Neural cell (in vitro differentiated cells): Measurements from ENCODE around the gene EXD3. TPM values are rescaled to one million over a fixed set of nuclear protein-coding genes. Genes with fewer than 3 reads are reported as not detected.

ENCODE experiments used
- H2AFZ ChIP-seq: fragments of 200-600, 300-800 bp; sonication (generic), shearing (Covaris generic); 2 replicates; pipeline ENCODE4 v1.6.0; 2014; ENCODE audit warnings: low read depth, mild to moderate bottlenecking, antibody characterized with exemption, low read length, moderate library complexity
- H3F3A ChIP-seq: fragments of 200-600 bp; shearing (Covaris generic); 2 replicates; pipeline ENCODE4 v1.6.1; 2016; ENCODE audit warnings: mild to moderate bottlenecking, moderate library complexity, mixed read lengths, antibody characterized with exemption, low read length; ENCODE audit not compliant: insufficient read depth, poor library complexity, severe bottlenecking
- H3K27ac ChIP-seq: fragments of 200-600, 300-800 bp; sonication (generic), shearing (Covaris generic); 2 replicates; pipeline ENCODE4 v1.5.1; 2014; ENCODE audit warnings: mild to moderate bottlenecking, low read length, moderate library complexity
- H3K27me3 ChIP-seq: fragments of 300-800, 200-600 bp; sonication (generic), shearing (Covaris generic); 2 replicates; pipeline ENCODE4 v1.6.0; 2014; ENCODE audit warnings: mild to moderate bottlenecking, low read depth, low read length, moderate library complexity; ENCODE audit not compliant: insufficient read depth
- H3K36me3 ChIP-seq: fragments of 300-800, 200-600 bp; sonication (generic), shearing (Covaris generic); 2 replicates; pipeline ENCODE4 v1.5.1; 2014; ENCODE audit warnings: mild to moderate bottlenecking, antibody characterized with exemption, low read length, moderate library complexity; ENCODE audit not compliant: insufficient read depth
- H3K4me2 ChIP-seq: fragments of 300-800, 200-600 bp; sonication (generic), shearing (Covaris generic); 2 replicates; pipeline ENCODE4 v1.6.0; 2014; ENCODE audit warnings: mild to moderate bottlenecking, low read length
- H3K4me3 ChIP-seq: fragments of 300-800, 200-600 bp; sonication (generic), shearing (Covaris generic); 2 replicates; pipeline ENCODE4 v1.5.1; 2014; ENCODE audit warnings: mild to moderate bottlenecking, low read length, moderate library complexity
- H3K79me2 ChIP-seq: fragments of 200-600 bp; shearing (Covaris generic); replicated peaks from 2 replicates; pipeline ENCODE4 v1.6.0; 2014; ENCODE audit warnings: mild to moderate bottlenecking, low read length, moderate library complexity; ENCODE audit not compliant: insufficient read depth
- H3K9ac ChIP-seq: fragments of 300-800, 200-600 bp; sonication (generic), shearing (Covaris generic); 2 replicates; pipeline ENCODE4 v1.6.1; 2016; ENCODE audit warnings: mild to moderate bottlenecking, low read length, mixed read lengths
- H3K9me2 ChIP-seq: fragments of 200-600 bp; shearing (Covaris generic); 2 replicates; pipeline ENCODE4 v1.6.1; 2016; ENCODE audit warnings: mild to moderate bottlenecking, low read length, mixed read lengths; ENCODE audit not compliant: insufficient read depth
- H3K9me3 ChIP-seq: fragments of 200-600, 300-800 bp; sonication (generic), shearing (Covaris generic); 2 replicates; pipeline ENCODE4 v1.6.1; 2016; ENCODE audit warnings: mild to moderate bottlenecking, mixed run types, low read length, moderate library complexity, mixed read lengths
- H4K20me1 ChIP-seq: fragments of 200-600 bp; shearing (Covaris generic); 2 replicates; pipeline ENCODE4 v1.6.1; 2016; ENCODE audit warnings: mild to moderate bottlenecking, mixed run types; ENCODE audit not compliant: insufficient read depth
- EP300 ChIP-seq: fragments of 450-650 bp; conservative IDR thresholded peaks from 2 replicates; pipeline ENCODE4 v1.6.1; 2014; ENCODE audit warnings: antibody characterized with exemption, mild to moderate bottlenecking, moderate library complexity; ENCODE audit not compliant: poor library complexity, severe bottlenecking
- EZH2 ChIP-seq: fragments of 200-600, 300-800 bp; shearing (Covaris generic), sonication (generic); IDR thresholded peaks from 2 replicates; pipeline ENCODE4 v1.6.1; 2014; ENCODE audit warnings: antibody characterized with exemption, low read length, borderline replicate concordance, mild to moderate bottlenecking; ENCODE audit not compliant: insufficient read depth, poor library complexity, severe bottlenecking
- MXI1 ChIP-seq: fragments of 450-650 bp; conservative IDR thresholded peaks from 2 replicates; pipeline ENCODE4 v1.6.1; 2014; ENCODE audit warnings: antibody characterized with exemption, mild to moderate bottlenecking; ENCODE audit not compliant: poor library complexity, severe bottlenecking
- POLR2AphosphoS5 ChIP-seq: IDR thresholded peaks from 2 replicates; pipeline ENCODE4 v1.6.1; 2012
- RAD21 ChIP-seq: fragments of 450-650 bp; conservative IDR thresholded peaks from 2 replicates; pipeline ENCODE4 v1.6.1; 2014; ENCODE audit warnings: antibody characterized with exemption, mild to moderate bottlenecking, moderate library complexity
- SMC3 ChIP-seq: fragments of 450-650 bp; conservative IDR thresholded peaks from 2 replicates; pipeline ENCODE4 v1.6.1; 2014; ENCODE audit warnings: antibody characterized with exemption, mild to moderate bottlenecking, moderate library complexity; ENCODE audit not compliant: poor library complexity
- TAF1 ChIP-seq: IDR thresholded peaks from 2 replicates; pipeline ENCODE4 v1.6.1; 2012; ENCODE audit warnings: low read depth
- polyA plus RNA-seq: library from polyadenylated mRNA; depleted of rRNA; stranded (reverse); fragments of >200 nt; gene quantifications from 2 replicates; pipeline ENCODE4 v1.2.3, GENCODE V29; 2014
- TF ChIP-seq, protein P1 (sequence below): fragments of 450-650 bp; IDR thresholded peaks from 2 replicates; pipeline ENCODE4 v1.5.1; 2014; ENCODE audit warnings: antibody characterized with exemption, mild to moderate bottlenecking, moderate library complexity; ENCODE audit not compliant: poor library complexity, severe bottlenecking
- TF ChIP-seq, protein P2 (sequence below): IDR thresholded peaks from 2 replicates; pipeline ENCODE4 v1.6.1; 2012; ENCODE audit warnings: borderline replicate concordance

The EXD3 gene
- polyA plus RNA-seq, 1 donor from 2014 or later: 32.9 TPM

DNA sequence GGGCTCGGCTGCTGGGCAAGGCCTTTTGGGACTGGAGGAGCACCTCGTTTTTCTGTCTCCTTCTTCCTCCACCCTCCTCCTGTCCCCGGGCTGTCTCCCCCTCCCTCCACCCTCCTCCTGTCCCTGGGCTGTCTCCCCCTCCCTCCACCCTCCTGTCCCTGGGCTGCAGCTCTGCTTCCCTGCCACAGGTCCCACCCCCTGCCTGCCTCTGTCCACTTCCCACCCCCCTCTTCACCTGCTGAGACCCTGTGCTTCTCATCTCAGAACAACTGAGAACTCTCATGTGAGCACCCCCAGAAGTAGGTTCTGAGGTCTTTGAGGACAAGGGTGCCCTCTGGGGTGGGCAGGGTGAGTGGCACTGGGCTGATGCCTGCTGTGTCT lies 151.3 kb downstream of the EXD3 start:
- H3K27ac ChIP-seq: no peak overlapping the region
- no peaks in the 10 kb centered on the region for H4K20me1 ChIP-seq
- H3K79me2 ChIP-seq: no peaks in the 10 kb centered on the region
- H3K36me3 ChIP-seq: peaks cover 7% of the 10 kb centered on the region
- H3K9me2 ChIP-seq: no peaks in the 10 kb centered on the region
- H2AFZ ChIP-seq: no peak overlapping the region
- TF ChIP-seq, protein P1, sequence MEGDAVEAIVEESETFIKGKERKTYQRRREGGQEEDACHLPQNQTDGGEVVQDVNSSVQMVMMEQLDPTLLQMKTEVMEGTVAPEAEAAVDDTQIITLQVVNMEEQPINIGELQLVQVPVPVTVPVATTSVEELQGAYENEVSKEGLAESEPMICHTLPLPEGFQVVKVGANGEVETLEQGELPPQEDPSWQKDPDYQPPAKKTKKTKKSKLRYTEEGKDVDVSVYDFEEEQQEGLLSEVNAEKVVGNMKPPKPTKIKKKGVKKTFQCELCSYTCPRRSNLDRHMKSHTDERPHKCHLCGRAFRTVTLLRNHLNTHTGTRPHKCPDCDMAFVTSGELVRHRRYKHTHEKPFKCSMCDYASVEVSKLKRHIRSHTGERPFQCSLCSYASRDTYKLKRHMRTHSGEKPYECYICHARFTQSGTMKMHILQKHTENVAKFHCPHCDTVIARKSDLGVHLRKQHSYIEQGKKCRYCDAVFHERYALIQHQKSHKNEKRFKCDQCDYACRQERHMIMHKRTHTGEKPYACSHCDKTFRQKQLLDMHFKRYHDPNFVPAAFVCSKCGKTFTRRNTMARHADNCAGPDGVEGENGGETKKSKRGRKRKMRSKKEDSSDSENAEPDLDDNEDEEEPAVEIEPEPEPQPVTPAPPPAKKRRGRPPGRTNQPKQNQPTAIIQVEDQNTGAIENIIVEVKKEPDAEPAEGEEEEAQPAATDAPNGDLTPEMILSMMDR: no peak
- H3K27me3 ChIP-seq: no peaks in the 10 kb centered on the region
- H3F3A ChIP-seq: no peaks in the 10 kb centered on the region
- H3K4me3 ChIP-seq: no peak overlapping the region
- H3K9me3 ChIP-seq: no peaks in the 10 kb centered on the region
- no peak overlapping the region for H3K4me2 ChIP-seq
- no peak overlapping the region for H3K9ac ChIP-seq

DNA sequence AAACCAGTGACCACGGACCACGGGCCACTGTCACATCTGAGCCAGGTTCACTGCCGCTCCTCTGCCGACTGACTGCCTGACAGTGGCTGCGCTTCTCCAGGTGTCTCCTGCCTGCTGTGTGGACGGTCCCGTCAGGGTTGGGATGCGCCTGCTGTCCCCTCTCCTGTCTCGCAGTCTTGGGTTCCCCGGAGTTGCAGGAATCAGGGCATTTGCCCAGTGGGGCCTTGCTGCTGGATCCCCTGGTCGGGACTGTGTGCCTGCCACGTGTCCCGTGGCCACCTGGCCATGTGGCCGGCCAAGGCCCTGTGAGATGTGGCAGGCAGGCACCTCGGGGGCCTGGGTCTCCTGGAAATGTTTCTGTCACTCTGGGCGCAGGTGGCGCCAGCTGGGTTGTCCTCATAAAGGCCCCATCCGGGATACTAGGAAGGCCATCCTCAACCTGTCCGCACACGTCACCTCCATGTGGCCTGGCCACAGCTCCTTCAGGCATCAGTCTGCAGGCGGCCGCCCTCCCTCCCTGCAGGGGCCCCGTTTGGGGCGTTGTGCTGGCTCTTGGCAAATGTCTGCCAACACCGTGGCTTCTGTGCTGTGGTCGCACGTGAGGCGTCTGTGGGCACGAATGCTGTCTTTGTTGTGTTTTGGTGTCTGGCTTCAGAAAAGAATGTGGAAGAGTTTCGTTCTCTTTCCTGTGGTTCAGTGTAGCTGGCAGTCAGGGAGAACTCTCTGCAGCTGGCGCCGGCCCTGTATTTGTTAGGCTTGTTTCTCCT lies 151.8 kb downstream of the EXD3 start:
- no peak overlapping the region for H3K4me3 ChIP-seq
- no peak overlapping the region for H2AFZ ChIP-seq
- H3K9me2 ChIP-seq: no peaks in the 10 kb centered on the region
- peaks cover 7% of the 10 kb centered on the region for H3K36me3 ChIP-seq
- H3K9me3 ChIP-seq: no peaks in the 10 kb centered on the region
- TF ChIP-seq, protein P2, sequence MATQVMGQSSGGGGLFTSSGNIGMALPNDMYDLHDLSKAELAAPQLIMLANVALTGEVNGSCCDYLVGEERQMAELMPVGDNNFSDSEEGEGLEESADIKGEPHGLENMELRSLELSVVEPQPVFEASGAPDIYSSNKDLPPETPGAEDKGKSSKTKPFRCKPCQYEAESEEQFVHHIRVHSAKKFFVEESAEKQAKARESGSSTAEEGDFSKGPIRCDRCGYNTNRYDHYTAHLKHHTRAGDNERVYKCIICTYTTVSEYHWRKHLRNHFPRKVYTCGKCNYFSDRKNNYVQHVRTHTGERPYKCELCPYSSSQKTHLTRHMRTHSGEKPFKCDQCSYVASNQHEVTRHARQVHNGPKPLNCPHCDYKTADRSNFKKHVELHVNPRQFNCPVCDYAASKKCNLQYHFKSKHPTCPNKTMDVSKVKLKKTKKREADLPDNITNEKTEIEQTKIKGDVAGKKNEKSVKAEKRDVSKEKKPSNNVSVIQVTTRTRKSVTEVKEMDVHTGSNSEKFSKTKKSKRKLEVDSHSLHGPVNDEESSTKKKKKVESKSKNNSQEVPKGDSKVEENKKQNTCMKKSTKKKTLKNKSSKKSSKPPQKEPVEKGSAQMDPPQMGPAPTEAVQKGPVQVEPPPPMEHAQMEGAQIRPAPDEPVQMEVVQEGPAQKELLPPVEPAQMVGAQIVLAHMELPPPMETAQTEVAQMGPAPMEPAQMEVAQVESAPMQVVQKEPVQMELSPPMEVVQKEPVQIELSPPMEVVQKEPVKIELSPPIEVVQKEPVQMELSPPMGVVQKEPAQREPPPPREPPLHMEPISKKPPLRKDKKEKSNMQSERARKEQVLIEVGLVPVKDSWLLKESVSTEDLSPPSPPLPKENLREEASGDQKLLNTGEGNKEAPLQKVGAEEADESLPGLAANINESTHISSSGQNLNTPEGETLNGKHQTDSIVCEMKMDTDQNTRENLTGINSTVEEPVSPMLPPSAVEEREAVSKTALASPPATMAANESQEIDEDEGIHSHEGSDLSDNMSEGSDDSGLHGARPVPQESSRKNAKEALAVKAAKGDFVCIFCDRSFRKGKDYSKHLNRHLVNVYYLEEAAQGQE: no peak
- no peak for TF ChIP-seq EP300
- no peak for TF ChIP-seq SMC3
- TF ChIP-seq TAF1: no peak
- TF ChIP-seq, protein P1: no peak
- no peak for TF ChIP-seq EZH2
- TF ChIP-seq POLR2AphosphoS5: no peak
- TF ChIP-seq MXI1: no peak
- no peak for TF ChIP-seq RAD21
- no peak overlapping the region for H3K9ac ChIP-seq
- no peak overlapping the region for H3K4me2 ChIP-seq
- H3K79me2 ChIP-seq: no peaks in the 10 kb centered on the region
- H4K20me1 ChIP-seq: no peaks in the 10 kb centered on the region
- H3F3A ChIP-seq: no peaks in the 10 kb centered on the region
- H3K27me3 ChIP-seq: no peaks in the 10 kb centered on the region
- H3K27ac ChIP-seq: no peak overlapping the region
